HepG2 (cell line): ENCODE data around the gene CYP46A1. TPM values are rescaled to one million over a fixed set of nuclear protein-coding genes. Genes with fewer than 3 reads are reported as not detected.

Source experiments
- HMG20B ChIP-seq: conservative IDR thresholded peaks from 2 replicates; pipeline ENCODE4 v1.6.1; 2016; ENCODE audit warnings: missing genetic modification reagents, missing compliant biosample characterization
- MEF2D ChIP-seq: sonication (generic); formaldehyde crosslinking; IDR thresholded peaks from 2 replicates; pipeline ENCODE4 v1.5.1; 2020; ENCODE audit warnings: mild to moderate bottlenecking, missing genetic modification reagents
- PRDM10 ChIP-seq: sonication (generic); formaldehyde crosslinking; IDR thresholded peaks from 2 replicates; pipeline ENCODE4 v1.4.0; 2020; ENCODE audit warnings: low read depth, missing genetic modification reagents
- SP1 ChIP-seq, 2 experiments: fragments of 450-650 bp in 1 of 2; sonication (generic) in 1 of 2; formaldehyde crosslinking in 1 of 2; IDR thresholded peaks; 2 replicates each; pipeline versions ENCODE4 v1.4.0 to v1.6.1; 2016 to 2020; ENCODE audit warnings: missing genetic modification reagents in 1 of 2
- SRSF9 ChIP-seq: fragments of 200-400 bp; formaldehyde crosslinking; IDR thresholded peaks from 2 replicates; pipeline ENCODE4 v1.6.1; 2018; ENCODE audit warnings: borderline replicate concordance, mild to moderate bottlenecking, low read depth, low read length; ENCODE audit not compliant: insufficient read depth, poor library complexity, severe bottlenecking
- THAP9 ChIP-seq: sonication (generic); formaldehyde crosslinking; IDR thresholded peaks from 2 replicates; pipeline ENCODE4; 2020; ENCODE audit warnings: missing genetic modification reagents, mild to moderate bottlenecking, borderline replicate concordance
- ZNF30 ChIP-seq: sonication (generic); formaldehyde crosslinking; IDR thresholded peaks from 2 replicates; pipeline ENCODE4 v1.5.0; 2020; ENCODE audit warnings: mild to moderate bottlenecking, missing genetic modification reagents
- ZNF44 ChIP-seq: sonication (generic); formaldehyde crosslinking; IDR thresholded peaks from 2 replicates; pipeline ENCODE4 v1.5.1; 2020; ENCODE audit warnings: mild to moderate bottlenecking, missing genetic modification reagents
- ZNF562 ChIP-seq: sonication (generic); formaldehyde crosslinking; IDR thresholded peaks from 2 replicates; pipeline ENCODE4 v1.8.0; 2022; ENCODE audit warnings: missing genetic modification reagents, borderline replicate concordance
- ZNF83 ChIP-seq: sonication (generic); formaldehyde crosslinking; IDR thresholded peaks from 2 replicates; pipeline ENCODE4 v1.4.0; 2020; ENCODE audit warnings: missing genetic modification reagents, mild to moderate bottlenecking, borderline replicate concordance
- ZSCAN22 ChIP-seq: sonication (generic); formaldehyde crosslinking; IDR thresholded peaks from 2 replicates; pipeline ENCODE4 v1.4.0; 2020; ENCODE audit warnings: mild to moderate bottlenecking, missing genetic modification reagents
- polyA plus RNA-seq, 8 experiments: library from polyadenylated mRNA; depleted of rRNA in 3 of 8; stranded (reverse) in 7 of 8; unstranded in 1 of 8; fragments of >200 nt; fragmentation: Illumina TruSeq in 4 of 8; extraction: Trizol in 4 of 8; gene quantifications; 2 replicates each; pipeline versions ENCODE4 v1.2.1 to v1.2.3, GENCODE V29; 2011 to 2016; ENCODE audit warnings: low read depth in 4 of 8, missing spikeins in 1 of 8, mixed read lengths in 1 of 8; ENCODE audit not compliant: insufficient read depth in 1 of 8
- total RNA-seq, 5 experiments: library from RNA; depleted of rRNA; stranded (reverse); fragments of >200 nt; fragmentation: Illumina TruSeq; extraction: Trizol; gene quantifications; 2 replicates each; pipeline ENCODE4 v1.2.3, GENCODE V29; 2016; ENCODE audit warnings: low read depth in 1 of 5

CYP46A1 gene
- total and polyA plus RNA-seq, 2 of the 13 experiments (the other 11 are each of a cell fraction or from before 2014, with no cell fraction given) = not detected

- TF ChIP-seq SRSF9 (no peak), ZNF30 (CRISPR knock-in tag) (no peak), THAP9 (CRISPR knock-in tag) (no peak), ZNF83 (CRISPR knock-in tag) (no peak), HMG20B (CRISPR knock-in tag) (no peak), ZSCAN22 (CRISPR knock-in tag) (no peak), ZNF44 (CRISPR knock-in tag) (no peak), PRDM10 (CRISPR knock-in tag) (no peak), ZNF562 (CRISPR knock-in tag) (no peak), SP1 (IDR thresholded peaks at IDR 0.05) (no peak), SP1 (CRISPR knock-in tag; IDR thresholded peaks at IDR 0.05) (no peak), MEF2D (CRISPR knock-in tag) (no peak)
These were observed 32.2 kb downstream of the CYP46A1 start (continued) for GRCh38 chr14:99716091-99716849.
